A673 (cell line): ENCODE data around the gene ATG14. TPM values are rescaled to one million over a fixed set of nuclear protein-coding genes. Genes with fewer than 3 reads are reported as not detected.

ENCODE experiments used
- BruUV-seq: library from RNA; stranded (reverse); fragments of 400-500 nt; replicated peaks from 2 replicates; lab custom pipeline; 2021; lab: Mats Ljungman, UMichigan
- CTCF ChIA-PET: fragments of 300-600 bp; sonication (Branson Sonifier 250); formaldehyde crosslinking; loops from one replicate; lab custom pipeline; 2022; ENCODE audit warnings: antibody characterized with exemption; lab: Charles Lee
- POLR2A ChIA-PET: fragments of 300-600 bp; sonication (Branson Sonifier 250); formaldehyde crosslinking; loops from one replicate; lab custom pipeline; 2022; ENCODE audit warnings: antibody characterized with exemption; ENCODE audit not compliant: low non-redundant PET; lab: Charles Lee
- DNase-seq: peaks from one replicate; pipeline ENCODE4 v3.0.0-alpha.2; 2015; ENCODE audit warnings: low spot score
- H3K27ac ChIP-seq: fragments of 200-600 bp; sonication (generic); 2 replicates; pipeline ENCODE4 v1.5.1; 2016; ENCODE audit warnings: mixed run types, low read depth, mild to moderate bottlenecking, mixed read lengths, antibody characterized with exemption, low read length; ENCODE audit not compliant: poor library complexity, severe bottlenecking
- H3K27me3 ChIP-seq: fragments of 200-600 bp; sonication (generic); replicated peaks from 2 replicates; pipeline ENCODE4 v1.6.1; 2017; ENCODE audit warnings: mixed run types, low read depth, mild to moderate bottlenecking, mixed read lengths, antibody characterized with exemption, low read length; ENCODE audit not compliant: insufficient read depth, poor library complexity
- H3K36me3 ChIP-seq: fragments of 200-600 bp; sonication (generic); 2 replicates; pipeline ENCODE4 v1.6.1; 2016; ENCODE audit warnings: mixed run types, mild to moderate bottlenecking, mixed read lengths, antibody characterized with exemption, low read length; ENCODE audit not compliant: insufficient read depth, poor library complexity, severe bottlenecking
- H3K4me1 ChIP-seq: fragments of 200-600 bp; sonication (generic); 2 replicates; pipeline ENCODE4 v1.6.1; 2017; ENCODE audit warnings: mixed run types, mild to moderate bottlenecking, mixed read lengths, antibody characterized with exemption, low read length; ENCODE audit not compliant: insufficient read depth, poor library complexity, severe bottlenecking
- H3K4me3 ChIP-seq: fragments of 200-600 bp; sonication (generic); 2 replicates; pipeline ENCODE4 v1.5.1; 2016; ENCODE audit warnings: low read depth, mixed run types, mild to moderate bottlenecking, mixed read lengths, low read length; ENCODE audit not compliant: poor library complexity, severe bottlenecking
- H3K9me3 ChIP-seq: fragments of 200-600 bp; sonication (generic); 2 replicates; pipeline ENCODE4 v1.6.1; 2016; ENCODE audit warnings: mixed run types, low read depth, mild to moderate bottlenecking, mixed read lengths, antibody characterized with exemption, low read length; ENCODE audit not compliant: poor library complexity, severe bottlenecking
- CTCF ChIP-seq: fragments of 300-800, 200-600 bp; sonication (generic); conservative IDR thresholded peaks from 2 replicates; pipeline ENCODE4 v1.5.1; 2017; ENCODE audit warnings: low read depth, mild to moderate bottlenecking, antibody characterized with exemption, low read length, moderate library complexity, mixed read lengths
- EZH2 ChIP-seq: fragments of 200-600 bp; sonication (generic); IDR thresholded peaks from 2 replicates; pipeline ENCODE4 v1.6.1; 2017; ENCODE audit warnings: borderline replicate concordance, low read depth, mild to moderate bottlenecking, mixed read lengths, antibody characterized with exemption, low read length; ENCODE audit not compliant: poor library complexity, severe bottlenecking
- intact Hi-C: fragments of 100-400 bp; cut with micrococcal nuclease; formaldehyde crosslinking; loops from one replicate; pipeline ENCODE4 v1.10.0; 2022; ENCODE audit not compliant: unreplicated experiment
- total RNA-seq: library from RNA; stranded (reverse); gene quantifications from 2 replicates; pipeline ENCODE4 v1.2.3, GENCODE V29; 2021

ATG14 gene
- total RNA-seq, 1 experiment from 2014 or later: 10.4 TPM

- ChIA-PET CTCF (no interaction called here), POLR2A (no interaction called here)
- no peak for DNase-seq
- Histone ChIP-seq H3K36me3 (no peaks in the 10 kb centered on the region), H3K9me3 (no peaks in the 10 kb centered on the region), H3K4me1 (peaks cover 9% of the 10 kb centered on the region), H3K27me3 (no peaks in the 10 kb centered on the region), H3K4me3 (no peak overlapping the region), H3K27ac (no peak overlapping the region)
- intact Hi-C loops: no loop called here
- TF ChIP-seq EZH2 (no peak), CTCF (no peak)
- BruUV-seq: no TSS peak
These were observed 75.5 kb downstream of the ATG14 start for GRCh38 chr14:55336162-55336561.

- Histone ChIP-seq H3K27ac (no peak overlapping the region), H3K4me3 (no peak overlapping the region), H3K4me1 (peaks cover 4% of the 10 kb centered on the region), H3K9me3 (no peaks in the 10 kb centered on the region), H3K36me3 (no peaks in the 10 kb centered on the region), H3K27me3 (no peaks in the 10 kb centered on the region)
- no TSS peak for BruUV-seq
- ChIA-PET POLR2A (no interaction called here), CTCF (no interaction called here)
- TF ChIP-seq EZH2 (no peak), CTCF (no peak)
- intact Hi-C loops: no loop called here
- DNase-seq: no peak
These were observed 77.7 kb downstream of the ATG14 start for GRCh38 chr14:55333711-55334485.

GRCh38 chr14:55332654-55333570 lies 78.7 kb downstream of the ATG14 start:
- Histone ChIP-seq H3K4me1 (peaks cover 4% of the 10 kb centered on the region), H3K27ac (no peak overlapping the region), H3K9me3 (no peaks in the 10 kb centered on the region), H3K27me3 (no peaks in the 10 kb centered on the region), H3K36me3 (no peaks in the 10 kb centered on the region), H3K4me3 (no peak overlapping the region)
- no peak for TF ChIP-seq CTCF
- TF ChIP-seq EZH2: no peak
- ChIA-PET POLR2A (no interaction called here), CTCF (no interaction called here)
- BruUV-seq: no TSS peak
- intact Hi-C loops: no loop called here
- no peak for DNase-seq
